ENCODE results near the gene ICAM4.

Gene ICAM4

DNA sequence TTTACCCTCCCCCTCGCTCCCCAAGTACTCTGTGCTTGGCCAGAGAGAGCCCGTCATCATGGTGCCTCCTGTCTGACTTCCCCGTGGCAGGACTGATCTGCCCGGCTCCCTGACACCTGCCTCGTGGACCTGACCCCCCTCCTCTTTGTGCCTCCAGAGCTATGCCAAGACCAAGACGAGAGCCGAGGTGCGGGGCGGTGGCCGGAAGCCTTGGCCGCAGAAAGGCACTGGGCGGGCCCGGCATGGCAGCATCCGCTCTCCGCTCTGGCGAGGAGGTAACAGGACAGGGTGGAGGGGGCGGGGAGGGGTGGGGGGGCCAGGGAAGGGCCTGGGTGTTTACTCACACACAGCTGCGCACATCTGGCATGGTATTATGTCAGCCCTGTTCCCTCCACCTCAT is 30.2 kb upstream of the ICAM4 start:
- Histone ChIP-seq H3K27me3 (ENCODE audit: control insufficient read depth, insufficient read depth, low read length) (no peaks in the 10 kb centered on the region), H3K9ac (ENCODE audit: low read length) (no peak overlapping the region), H3K36me3 (ENCODE audit: control insufficient read depth, insufficient read depth, low read length) (peaks cover 5% of the 10 kb centered on the region), H3K4me1 (ENCODE audit: control insufficient read depth, insufficient read depth, low read length) (peaks cover 21% of the 10 kb centered on the region), H3K4me3 (ENCODE audit: low read length) (no peak overlapping the region), H3K9me3 (ENCODE audit: control insufficient read depth, low read length) (no peaks in the 10 kb centered on the region)

DNA sequence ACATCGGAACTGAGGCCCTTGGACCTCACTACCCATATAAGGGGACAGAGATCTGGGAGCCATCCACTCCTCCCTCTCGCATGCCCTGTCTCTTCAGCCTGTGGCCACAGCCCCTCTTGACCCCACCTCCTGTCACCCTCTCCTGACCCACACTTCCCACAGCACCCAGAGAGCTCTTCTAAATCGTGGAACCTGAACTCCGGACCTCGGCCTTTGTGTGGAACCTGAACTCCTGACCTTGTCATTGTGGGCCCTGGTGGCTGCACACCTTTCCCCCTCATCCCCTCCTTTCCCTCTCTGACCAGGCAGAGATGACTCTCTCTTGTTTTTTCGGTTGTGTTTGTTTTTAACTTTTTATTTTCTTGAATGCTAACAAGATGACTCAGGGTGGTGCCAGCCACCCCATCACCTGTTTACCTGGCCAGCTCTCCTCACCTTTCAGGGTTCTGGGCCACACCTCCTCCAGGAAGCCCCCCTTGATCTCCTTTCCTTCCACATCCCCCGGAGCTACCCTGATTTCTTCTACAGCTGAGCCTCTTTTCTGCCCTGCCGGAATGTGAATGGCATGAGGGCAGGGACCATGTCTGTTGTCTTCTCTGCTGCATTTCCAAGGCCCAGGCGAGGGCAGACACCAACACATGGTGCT is 29.7 kb upstream of the ICAM4 start:
- no peaks in the 10 kb centered on the region for H3K9me3 ChIP-seq (ENCODE audit: control insufficient read depth, low read length)
- peaks cover 5% of the 10 kb centered on the region for H3K36me3 ChIP-seq (ENCODE audit: control insufficient read depth, insufficient read depth, low read length)
- H3K27me3 ChIP-seq (ENCODE audit: control insufficient read depth, insufficient read depth, low read length) = no peaks in the 10 kb centered on the region
- H3K9ac ChIP-seq (ENCODE audit: low read length) = no peak overlapping the region
- H3K4me1 ChIP-seq (ENCODE audit: control insufficient read depth, insufficient read depth, low read length) = peaks cover 21% of the 10 kb centered on the region
- no peak overlapping the region for H3K4me3 ChIP-seq (ENCODE audit: low read length)

GRCh38 chr19:10258080-10258710 is 28.6 kb upstream of the ICAM4 start:
- Histone ChIP-seq H3K36me3 (ENCODE audit: control insufficient read depth, insufficient read depth, low read length) (peaks cover 5% of the 10 kb centered on the region), H3K4me1 (ENCODE audit: control insufficient read depth, insufficient read depth, low read length) (peaks cover 21% of the 10 kb centered on the region), H3K9ac (ENCODE audit: low read length) (no peak overlapping the region), H3K4me3 (ENCODE audit: low read length) (no peak overlapping the region), H3K27me3 (ENCODE audit: control insufficient read depth, insufficient read depth, low read length) (no peaks in the 10 kb centered on the region), H3K9me3 (ENCODE audit: control insufficient read depth, low read length) (no peaks in the 10 kb centered on the region)

DNA sequence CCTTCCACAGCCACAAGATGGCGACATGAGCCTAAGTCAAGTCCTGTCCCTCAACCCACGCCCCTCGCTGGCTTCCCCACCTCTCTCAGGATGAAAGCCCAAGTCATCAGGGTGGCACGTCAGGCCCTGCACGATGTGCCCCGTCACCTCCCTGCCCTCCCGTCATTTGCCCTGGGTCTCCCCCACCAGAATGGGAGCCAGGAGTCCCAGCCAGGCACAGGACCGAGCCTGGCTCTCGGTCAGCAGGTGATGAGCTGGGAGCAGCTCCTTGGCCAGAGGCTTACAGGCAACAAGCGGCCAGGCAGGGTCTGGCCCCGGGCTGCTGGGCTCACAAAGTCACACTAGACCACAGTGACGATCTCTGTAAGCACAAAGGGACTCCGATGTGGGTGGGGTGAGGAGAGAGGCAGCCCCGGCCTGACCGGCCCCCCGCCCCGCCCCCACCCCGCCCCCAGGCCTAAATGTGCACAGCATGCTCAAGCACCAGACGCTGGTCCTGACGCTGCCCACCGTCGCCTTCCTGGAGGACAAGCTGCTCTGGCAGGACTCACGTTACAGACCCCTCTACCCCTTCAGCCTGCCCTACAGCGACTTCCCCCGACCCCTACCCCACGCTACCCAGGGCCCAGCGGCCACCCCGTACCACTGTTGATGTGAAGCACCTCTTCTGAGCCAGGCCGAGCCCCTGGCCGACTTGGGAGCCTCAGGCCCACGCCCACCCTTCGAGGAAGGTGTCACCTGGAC is 27.4 kb upstream of the ICAM4 start:
- H3K9me3 ChIP-seq (ENCODE audit: control insufficient read depth, low read length) = no peaks in the 10 kb centered on the region
- H3K9ac ChIP-seq (ENCODE audit: low read length) = no peak overlapping the region
- peaks cover 21% of the 10 kb centered on the region for H3K4me1 ChIP-seq (ENCODE audit: control insufficient read depth, insufficient read depth, low read length)
- H3K27me3 ChIP-seq (ENCODE audit: control insufficient read depth, insufficient read depth, low read length) = no peaks in the 10 kb centered on the region
- no peak overlapping the region for H3K4me3 ChIP-seq (ENCODE audit: low read length)
- H3K36me3 ChIP-seq (ENCODE audit: control insufficient read depth, insufficient read depth, low read length) = peaks cover 5% of the 10 kb centered on the region

- H3K4me1 ChIP-seq (ENCODE audit: control insufficient read depth, insufficient read depth, low read length) = peaks cover 21% of the 10 kb centered on the region
- no peak overlapping the region for H3K9ac ChIP-seq (ENCODE audit: low read length)
- H3K4me3 ChIP-seq (ENCODE audit: low read length) = no peak overlapping the region
- H3K27me3 ChIP-seq (ENCODE audit: control insufficient read depth, insufficient read depth, low read length) = no peaks in the 10 kb centered on the region
- H3K9me3 ChIP-seq (ENCODE audit: control insufficient read depth, low read length) = no peaks in the 10 kb centered on the region
- H3K36me3 ChIP-seq (ENCODE audit: control insufficient read depth, insufficient read depth, low read length) = peaks cover 2% of the 10 kb centered on the region
These were observed 26.6 kb upstream of the ICAM4 start for GRCh38 chr19:10260141-10260584.

DNA sequence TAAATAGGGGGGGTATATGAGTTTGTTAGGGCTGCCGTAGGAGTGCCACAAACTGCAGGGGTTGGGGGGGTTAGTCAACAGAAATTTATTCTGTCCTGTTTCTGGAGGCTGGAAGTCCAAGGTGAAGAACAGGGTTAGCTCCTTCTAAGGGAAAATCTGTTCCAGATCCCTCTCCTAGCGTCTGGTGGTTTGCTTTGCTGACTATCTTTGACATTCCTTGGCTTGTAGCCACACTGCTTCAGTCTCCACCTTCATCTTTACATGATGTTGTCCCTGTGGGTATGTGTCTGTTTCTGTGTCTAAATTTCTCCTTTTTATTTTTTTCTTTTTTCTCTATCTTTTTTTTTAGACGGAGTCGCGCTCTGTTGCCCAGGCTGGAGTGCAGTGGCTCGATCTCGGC is 24.0 kb upstream of the ICAM4 start:
- no peaks in the 10 kb centered on the region for H3K36me3 ChIP-seq (ENCODE audit: control insufficient read depth, insufficient read depth, low read length)
- no peaks in the 10 kb centered on the region for H3K9me3 ChIP-seq (ENCODE audit: control insufficient read depth, low read length)

GRCh38 chr19:10266706-10267105 is 20.0 kb upstream of the ICAM4 start:
- Histone ChIP-seq H3K4me3 (ENCODE audit: low read length) (no peak overlapping the region), H3K9me3 (ENCODE audit: control insufficient read depth, low read length) (no peaks in the 10 kb centered on the region), H3K4me1 (ENCODE audit: control insufficient read depth, insufficient read depth, low read length) (peaks cover 18% of the 10 kb centered on the region)

More for the DNA sequence above, 24.0 kb upstream of the ICAM4 start:
- Histone ChIP-seq H3K27me3 (ENCODE audit: control insufficient read depth, insufficient read depth, low read length) (no peaks in the 10 kb centered on the region), H3K4me1 (ENCODE audit: control insufficient read depth, insufficient read depth, low read length) (peaks cover 21% of the 10 kb centered on the region), H3K9ac (ENCODE audit: low read length) (no peak overlapping the region), H3K4me3 (ENCODE audit: low read length) (no peak overlapping the region)

GRCh38 chr19:10268071-10268470 is 18.7 kb upstream of the ICAM4 start:
- H3K36me3 ChIP-seq (ENCODE audit: control insufficient read depth, insufficient read depth, low read length) = no peaks in the 10 kb centered on the region
- H3K9me3 ChIP-seq (ENCODE audit: control insufficient read depth, low read length) = no peaks in the 10 kb centered on the region
- peaks cover 18% of the 10 kb centered on the region for H3K4me1 ChIP-seq (ENCODE audit: control insufficient read depth, insufficient read depth, low read length)
- H3K9ac ChIP-seq (ENCODE audit: low read length) = no peak overlapping the region
- H3K4me3 ChIP-seq (ENCODE audit: low read length) = no peak overlapping the region
- H3K27me3 ChIP-seq (ENCODE audit: control insufficient read depth, insufficient read depth, low read length) = peaks cover 26% of the 10 kb centered on the region

More at GRCh38 chr19:10266706-10267105, 20.0 kb upstream of the ICAM4 start:
- Histone ChIP-seq H3K9ac (ENCODE audit: low read length) (no peak overlapping the region), H3K27me3 (ENCODE audit: control insufficient read depth, insufficient read depth, low read length) (peaks cover 23% of the 10 kb centered on the region), H3K36me3 (ENCODE audit: control insufficient read depth, insufficient read depth, low read length) (no peaks in the 10 kb centered on the region)

DNA sequence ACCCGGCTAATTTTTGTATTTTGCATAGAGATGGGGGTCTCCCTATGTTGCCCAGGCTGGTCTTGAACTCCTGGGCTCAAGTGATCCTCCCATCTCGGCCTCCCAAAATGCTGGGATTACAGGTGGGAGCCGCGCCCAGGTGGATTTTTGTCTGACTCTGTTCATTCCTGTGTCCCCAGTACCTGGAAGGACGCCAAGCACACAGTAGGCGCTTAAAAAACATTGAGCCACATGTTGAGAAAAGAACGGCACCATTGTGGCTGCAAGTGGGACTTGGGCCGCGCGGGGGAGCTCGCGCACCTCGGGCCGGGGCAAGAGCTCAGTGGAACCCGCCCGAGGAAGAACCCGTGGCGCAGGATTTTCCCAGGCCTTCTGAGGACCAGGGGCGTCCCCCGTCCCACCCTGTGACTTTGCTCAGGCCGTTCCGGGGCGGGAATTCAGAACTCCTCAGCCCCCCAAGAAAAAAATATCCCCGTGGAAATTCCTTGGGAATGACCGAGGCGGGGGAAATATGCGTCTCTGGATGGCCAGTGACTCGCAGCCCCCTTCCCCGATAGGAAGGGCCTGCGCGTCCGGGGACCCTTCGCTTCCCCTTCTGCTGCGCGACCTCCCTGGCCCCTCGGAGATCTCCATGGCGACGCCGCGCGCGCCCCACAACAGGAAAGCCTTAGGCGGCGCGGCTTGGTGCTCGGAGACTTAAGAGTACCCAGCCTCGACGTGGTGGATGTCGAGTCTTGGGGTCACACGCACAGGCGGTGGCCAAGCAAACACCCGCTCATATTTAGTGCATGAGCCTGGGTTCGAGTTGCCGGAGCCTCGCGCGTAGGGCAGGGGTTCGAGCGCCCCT is 17.2 kb upstream of the ICAM4 start:
- Histone ChIP-seq H3K27me3 (ENCODE audit: control insufficient read depth, insufficient read depth, low read length) (peaks cover 26% of the 10 kb centered on the region), H3K9ac (ENCODE audit: low read length) (peak overlapping the region; percentile 49), H3K36me3 (ENCODE audit: control insufficient read depth, insufficient read depth, low read length) (no peaks in the 10 kb centered on the region), H3K4me1 (ENCODE audit: control insufficient read depth, insufficient read depth, low read length) (peaks cover 18% of the 10 kb centered on the region), H3K9me3 (ENCODE audit: control insufficient read depth, low read length) (no peaks in the 10 kb centered on the region), H3K4me3 (ENCODE audit: low read length) (peak overlapping the region; percentile 19)

DNA sequence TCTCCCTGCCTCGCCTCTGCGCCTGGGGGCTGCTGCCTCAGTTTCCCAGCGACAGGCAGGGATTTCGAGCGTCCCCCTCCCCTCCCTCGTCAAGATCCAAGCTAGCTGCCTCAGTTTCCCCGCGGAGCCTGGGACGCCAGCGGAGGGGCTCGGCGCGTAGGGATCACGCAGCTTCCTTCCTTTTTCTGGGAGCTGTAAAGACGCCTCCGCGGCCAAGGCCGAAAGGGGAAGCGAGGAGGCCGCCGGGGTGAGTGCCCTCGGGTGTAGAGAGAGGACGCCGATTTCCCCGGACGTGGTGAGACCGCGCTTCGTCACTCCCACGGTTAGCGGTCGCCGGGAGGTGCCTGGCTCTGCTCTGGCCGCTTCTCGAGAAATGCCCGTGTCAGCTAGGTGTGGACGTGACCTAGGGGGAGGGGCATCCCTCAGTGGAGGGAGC is 16.6 kb upstream of the ICAM4 start:
- H3K27me3 ChIP-seq (ENCODE audit: control insufficient read depth, insufficient read depth, low read length) = peaks cover 26% of the 10 kb centered on the region
- H3K9ac ChIP-seq (ENCODE audit: low read length) = peak overlapping the region; percentile 49
- no peaks in the 10 kb centered on the region for H3K9me3 ChIP-seq (ENCODE audit: control insufficient read depth, low read length)
- no peaks in the 10 kb centered on the region for H3K36me3 ChIP-seq (ENCODE audit: control insufficient read depth, insufficient read depth, low read length)
- H3K4me3 ChIP-seq (ENCODE audit: low read length) = peak overlapping the region; percentile 19
- peaks cover 18% of the 10 kb centered on the region for H3K4me1 ChIP-seq (ENCODE audit: control insufficient read depth, insufficient read depth, low read length)

DNA sequence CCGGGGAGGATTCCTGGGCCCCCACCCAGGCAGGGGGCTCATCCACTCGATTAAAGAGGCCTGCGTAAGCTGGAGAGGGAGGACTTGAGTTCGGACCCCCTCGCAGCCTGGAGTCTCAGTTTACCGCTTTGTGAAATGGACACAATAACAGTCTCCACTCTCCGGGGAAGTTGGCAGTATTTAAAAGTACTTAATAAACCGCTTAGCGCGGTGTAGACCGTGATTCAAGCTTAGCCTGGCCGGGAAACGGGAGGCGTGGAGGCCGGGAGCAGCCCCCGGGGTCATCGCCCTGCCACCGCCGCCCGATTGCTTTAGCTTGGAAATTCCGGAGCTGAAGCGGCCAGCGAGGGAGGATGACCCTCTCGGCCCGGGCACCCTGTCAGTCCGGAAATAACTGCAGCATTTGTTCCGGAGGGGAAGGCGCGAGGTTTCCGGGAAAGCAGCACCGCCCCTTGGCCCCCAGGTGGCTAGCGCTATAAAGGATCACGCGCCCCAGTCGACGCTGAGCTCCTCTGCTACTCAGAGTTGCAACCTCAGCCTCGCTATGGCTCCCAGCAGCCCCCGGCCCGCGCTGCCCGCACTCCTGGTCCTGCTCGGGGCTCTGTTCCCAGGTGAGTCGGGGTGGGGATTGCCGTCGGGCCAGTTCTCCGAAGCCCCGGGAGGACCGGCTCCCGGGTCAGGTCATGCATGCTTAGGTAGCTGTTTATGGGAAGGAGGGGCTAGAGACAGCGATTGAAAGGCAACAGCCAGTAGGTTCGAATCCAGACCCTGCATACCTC is 15.9 kb upstream of the ICAM4 start, which contains the start of gene ICAM1:
ICAM1 (plus strand) TSS at position 505 of the 779 bp plus-strand sequence; CDS start at position 545, 40 bp downstream.
- peak within 1 kb of the TSS; percentile 19 for H3K4me3 ChIP-seq (ENCODE audit: low read length)
- no peaks in the 10 kb centered on the region for H3K36me3 ChIP-seq (ENCODE audit: control insufficient read depth, insufficient read depth, low read length)
- H3K4me1 ChIP-seq (ENCODE audit: control insufficient read depth, insufficient read depth, low read length) = peaks cover 18% of the 10 kb centered on the region
- peak within 1 kb of the TSS; percentile 49 for H3K9ac ChIP-seq (ENCODE audit: low read length)
- peaks cover 26% of the 10 kb centered on the region for H3K27me3 ChIP-seq (ENCODE audit: control insufficient read depth, insufficient read depth, low read length)
- H3K9me3 ChIP-seq (ENCODE audit: control insufficient read depth, low read length) = no peaks in the 10 kb centered on the region

All from mucosa of stomach (tissue), 1 donor.